Large intestine (tissue), 3 donors: ENCODE data around the gene ABO. TPM values are rescaled to one million over a fixed set of nuclear protein-coding genes. Genes with fewer than 3 reads are reported as not detected.
"Not testable (repeated sequence)": the region's sequence is repeated elsewhere in the genome, so short reads cannot be mapped to it uniquely, and the experiment has no call there.

Experiments
- DNase-seq, 2 donors: peaks; one replicate each; pipeline versions ENCODE4 v3.0.0 to v3.0.0-alpha.2; 2013
- H3K27ac ChIP-seq: one replicate; pipeline ENCODE4 v1.5.1; 2013; ENCODE audit warnings: low read length
- H3K27me3 ChIP-seq: 2 replicates; pipeline ENCODE4 v1.6.1; 2013; ENCODE audit warnings: low read length; ENCODE audit not compliant: control insufficient read depth, insufficient read depth
- H3K36me3 ChIP-seq: 2 replicates; pipeline ENCODE4 v1.6.1; 2013; ENCODE audit warnings: low read length; ENCODE audit not compliant: control insufficient read depth, insufficient read depth
- H3K4me1 ChIP-seq: one replicate; pipeline ENCODE4 v1.6.1; 2013; ENCODE audit warnings: low read length; ENCODE audit not compliant: control insufficient read depth, insufficient read depth
- H3K4me3 ChIP-seq: one replicate; pipeline ENCODE4 v1.5.1; 2013; ENCODE audit warnings: low read length
- H3K9me3 ChIP-seq: one replicate; pipeline ENCODE4 v1.6.1; 2013; ENCODE audit warnings: mild to moderate bottlenecking, low read depth, low read length, moderate library complexity; ENCODE audit not compliant: control insufficient read depth
- whole genome bisulfite sequencing: methylation state at CpG from one replicate; pipeline ENCODE4 v1.1.5; 2013; ENCODE audit warnings: low lambda C conversion rate; ENCODE audit not compliant: insufficient coverage; 5-methylcytosine and 5-hydroxymethylcytosine counted together
- polyA plus RNA-seq: library from polyadenylated mRNA; unstranded; fragments of 120-200 nt; gene quantifications from one replicate; pipeline ENCODE4 v1.2.1, GENCODE V29; 2013

The ABO gene
- polyA plus RNA-seq, 1 donor: 19.6 TPM

GRCh38 chr9:133235549-133236222 lies 39.3 kb downstream of the ABO start:
- no CpG with 5 or more reads among the region's 11 CpGs for WGBS
- H3K9me3 ChIP-seq: peaks cover 7% of the 10 kb centered on the region
- no peak for DNase-seq
- peaks cover 12% of the 10 kb centered on the region for H3K4me1 ChIP-seq
- H3K27ac ChIP-seq: no peak overlapping the region
- H3K4me3 ChIP-seq: no peak overlapping the region
- H3K36me3 ChIP-seq: no peaks in the 10 kb centered on the region
- H3K27me3 ChIP-seq: no peaks in the 10 kb centered on the region

GRCh38 chr9:133234577-133235322 lies 40.3 kb downstream of the ABO start:
- Histone ChIP-seq H3K27ac (no peak overlapping the region), H3K27me3 (no peaks in the 10 kb centered on the region), H3K9me3 (peaks cover 6% of the 10 kb centered on the region), H3K4me3 (no peak overlapping the region), H3K4me1 (peaks cover 12% of the 10 kb centered on the region), H3K36me3 (no peaks in the 10 kb centered on the region)
- no CpG with 5 or more reads among the region's 31 CpGs for WGBS
- no peak for DNase-seq

GRCh38 chr9:133233681-133234432 lies 41.1 kb downstream of the ABO start:
- WGBS: 100% methylated on average over 1 of the region's 32 CpGs
- Histone ChIP-seq H3K27me3 (no peaks in the 10 kb centered on the region), H3K9me3 (peaks cover 4% of the 10 kb centered on the region), H3K27ac (no peak overlapping the region), H3K4me1 (peaks cover 4% of the 10 kb centered on the region), H3K4me3 (no peak overlapping the region), H3K36me3 (no peaks in the 10 kb centered on the region)
- no peak for DNase-seq

- not testable (repeated sequence) for H3K4me3 ChIP-seq, H3K36me3 ChIP-seq, H3K27me3 ChIP-seq, H3K4me1 ChIP-seq, H3K27ac ChIP-seq, DNase-seq, H3K9me3 ChIP-seq
- WGBS: 20% methylated on average over 1 of the region's 24 CpGs
Measured at GRCh38 chr9:133231934-133232568, 43.0 kb downstream of the ABO start.

- H3K4me1 ChIP-seq, H3K4me3 ChIP-seq, H3K27me3 ChIP-seq, H3K36me3 ChIP-seq, H3K27ac ChIP-seq, DNase-seq, H3K9me3 ChIP-seq: not testable (repeated sequence)
- no CpG with 5 or more reads among the region's 7 CpGs for WGBS
Measured at GRCh38 chr9:133230514-133230913, 44.5 kb downstream of the ABO start.

- H3K27me3 ChIP-seq: no peaks in the 10 kb centered on the region
- WGBS: 100% methylated on average over 1 of the region's 5 CpGs
- H3K27ac ChIP-seq: no peak overlapping the region
Measured at GRCh38 chr9:133230093-133230492, 44.9 kb downstream of the ABO start.

GRCh38 chr9:133228474-133229193 lies 46.4 kb downstream of the ABO start:
- DNase-seq, H3K27ac ChIP-seq: not testable (repeated sequence)

More at GRCh38 chr9:133230093-133230492, 44.9 kb downstream of the ABO start:
- no peak overlapping the region for H3K4me3 ChIP-seq
- peaks cover 4% of the 10 kb centered on the region for H3K9me3 ChIP-seq
- no peaks in the 10 kb centered on the region for H3K36me3 ChIP-seq
- H3K4me1 ChIP-seq: no peaks in the 10 kb centered on the region
- no peak for DNase-seq

GRCh38 chr9:133227996-133228395 lies 47.0 kb downstream of the ABO start:
- WGBS: no CpG with 5 or more reads among the region's 8 CpGs
- not testable (repeated sequence) for H3K27me3 ChIP-seq, H3K4me1 ChIP-seq, H3K9me3 ChIP-seq, DNase-seq, H3K4me3 ChIP-seq, H3K27ac ChIP-seq, H3K36me3 ChIP-seq

More at GRCh38 chr9:133228474-133229193, 46.4 kb downstream of the ABO start:
- not testable (repeated sequence) for H3K4me3 ChIP-seq, H3K4me1 ChIP-seq, H3K9me3 ChIP-seq, H3K27me3 ChIP-seq, H3K36me3 ChIP-seq
- WGBS: no CpG with 5 or more reads among the region's 22 CpGs

- H3K4me1 ChIP-seq: no peaks in the 10 kb centered on the region
- H3K27ac ChIP-seq: no peak overlapping the region
- H3K9me3 ChIP-seq: no peaks in the 10 kb centered on the region
- no peaks in the 10 kb centered on the region for H3K36me3 ChIP-seq
- DNase-seq: no peak
- whole genome bisulfite sequencing: no CpG with 5 or more reads among the region's 11 CpGs
- no peak overlapping the region for H3K4me3 ChIP-seq
- no peaks in the 10 kb centered on the region for H3K27me3 ChIP-seq
Measured at GRCh38 chr9:133227242-133227860, 47.6 kb downstream of the ABO start.
